Transverse colon (tissue), 4 donors: ENCODE results near the gene PUM2.

Source experiments
- POLR2A ChIP-seq: fragments of 450-650 bp; IDR thresholded peaks from one replicate; pipeline ENCODE4 v1.6.1; 2016; ENCODE audit warnings: antibody characterized with exemption, mild to moderate bottlenecking, moderate library complexity
- POLR2AphosphoS5 ChIP-seq, 3 donors: sonication (generic); formaldehyde crosslinking; IDR thresholded peaks; one replicate each; pipeline ENCODE4 v1.6.1; 2016; ENCODE audit warnings: antibody characterized with exemption in 3 of 3
- TF ChIP-seq, protein P1 (sequence below), 5 experiments: fragments of 200-600 bp in 3 of 5; fragments of 450-650 bp in 2 of 5; sonication (generic) in 3 of 5; IDR thresholded peaks; 1 replicate in 2 of 5; 2 replicates in 3 of 5; pipeline ENCODE4 v1.5.1; 2016 to 2017; ENCODE audit warnings: antibody characterized with exemption in 5 of 5, inconsistent platforms in 3 of 5, mild to moderate bottlenecking in 2 of 5, moderate library complexity in 1 of 5

DNA sequence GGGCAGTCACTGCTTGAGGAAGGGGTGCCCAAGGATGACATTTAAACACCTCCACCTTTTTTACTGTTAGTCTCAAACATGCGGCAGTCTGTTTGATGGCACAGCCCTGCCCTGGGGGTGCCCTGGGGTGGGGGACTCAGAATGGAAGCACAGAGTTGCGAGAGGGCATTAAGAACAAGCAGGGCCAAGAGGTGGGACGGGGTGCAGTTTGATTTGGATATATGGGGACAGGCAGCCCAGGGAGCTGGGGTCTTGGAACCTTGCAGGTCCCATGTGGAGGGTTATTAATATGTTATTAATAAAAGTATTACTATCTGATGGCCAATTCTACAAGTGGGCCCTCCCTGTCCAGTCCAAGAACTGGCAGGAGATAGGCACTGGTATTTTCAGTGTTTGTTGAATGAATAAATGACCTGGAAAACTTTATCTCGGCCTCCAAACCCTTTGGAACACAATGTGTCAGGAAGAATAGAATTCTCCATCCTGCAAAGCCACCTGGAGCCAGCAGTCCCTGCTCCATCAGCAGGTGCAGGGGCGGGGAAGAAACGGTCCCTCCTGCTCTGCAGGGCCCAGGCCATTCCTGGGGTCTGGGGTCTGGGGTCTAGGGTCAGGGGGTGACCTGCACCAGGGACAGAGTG is 150.9 kb downstream of the PUM2 start:
- TF ChIP-seq, protein P1, sequence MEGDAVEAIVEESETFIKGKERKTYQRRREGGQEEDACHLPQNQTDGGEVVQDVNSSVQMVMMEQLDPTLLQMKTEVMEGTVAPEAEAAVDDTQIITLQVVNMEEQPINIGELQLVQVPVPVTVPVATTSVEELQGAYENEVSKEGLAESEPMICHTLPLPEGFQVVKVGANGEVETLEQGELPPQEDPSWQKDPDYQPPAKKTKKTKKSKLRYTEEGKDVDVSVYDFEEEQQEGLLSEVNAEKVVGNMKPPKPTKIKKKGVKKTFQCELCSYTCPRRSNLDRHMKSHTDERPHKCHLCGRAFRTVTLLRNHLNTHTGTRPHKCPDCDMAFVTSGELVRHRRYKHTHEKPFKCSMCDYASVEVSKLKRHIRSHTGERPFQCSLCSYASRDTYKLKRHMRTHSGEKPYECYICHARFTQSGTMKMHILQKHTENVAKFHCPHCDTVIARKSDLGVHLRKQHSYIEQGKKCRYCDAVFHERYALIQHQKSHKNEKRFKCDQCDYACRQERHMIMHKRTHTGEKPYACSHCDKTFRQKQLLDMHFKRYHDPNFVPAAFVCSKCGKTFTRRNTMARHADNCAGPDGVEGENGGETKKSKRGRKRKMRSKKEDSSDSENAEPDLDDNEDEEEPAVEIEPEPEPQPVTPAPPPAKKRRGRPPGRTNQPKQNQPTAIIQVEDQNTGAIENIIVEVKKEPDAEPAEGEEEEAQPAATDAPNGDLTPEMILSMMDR (IDR thresholded peaks at IDR 0.05) = no peak
- TF ChIP-seq POLR2A (no peak), POLR2AphosphoS5 (IDR thresholded peaks at IDR 0.05) (no peak)
